Measurements from ENCODE around the gene PTGES3L.

Gene PTGES3L

GRCh38 chr17:43025290-43025657, 45.4 kb upstream of the PTGES3L start:
- peak; percentile 34 for DNase-seq (ENCODE audit: low spot score)
- in situ Hi-C loops (cut with MboI; ENCODE audit: low sequenced_read_pairs, unreplicated experiment): loop anchor here (25.0 kb wide), 1 partner anchor 287 kb away; no protein-coding TSS in a partner anchor
- TF ChIP-seq, protein P1, sequence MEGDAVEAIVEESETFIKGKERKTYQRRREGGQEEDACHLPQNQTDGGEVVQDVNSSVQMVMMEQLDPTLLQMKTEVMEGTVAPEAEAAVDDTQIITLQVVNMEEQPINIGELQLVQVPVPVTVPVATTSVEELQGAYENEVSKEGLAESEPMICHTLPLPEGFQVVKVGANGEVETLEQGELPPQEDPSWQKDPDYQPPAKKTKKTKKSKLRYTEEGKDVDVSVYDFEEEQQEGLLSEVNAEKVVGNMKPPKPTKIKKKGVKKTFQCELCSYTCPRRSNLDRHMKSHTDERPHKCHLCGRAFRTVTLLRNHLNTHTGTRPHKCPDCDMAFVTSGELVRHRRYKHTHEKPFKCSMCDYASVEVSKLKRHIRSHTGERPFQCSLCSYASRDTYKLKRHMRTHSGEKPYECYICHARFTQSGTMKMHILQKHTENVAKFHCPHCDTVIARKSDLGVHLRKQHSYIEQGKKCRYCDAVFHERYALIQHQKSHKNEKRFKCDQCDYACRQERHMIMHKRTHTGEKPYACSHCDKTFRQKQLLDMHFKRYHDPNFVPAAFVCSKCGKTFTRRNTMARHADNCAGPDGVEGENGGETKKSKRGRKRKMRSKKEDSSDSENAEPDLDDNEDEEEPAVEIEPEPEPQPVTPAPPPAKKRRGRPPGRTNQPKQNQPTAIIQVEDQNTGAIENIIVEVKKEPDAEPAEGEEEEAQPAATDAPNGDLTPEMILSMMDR (IDR thresholded peaks at IDR 0.05; ENCODE audit: borderline replicate concordance, control extremely low read depth, extremely low read depth, insufficient read depth, missing control alignments): no peak

DNA sequence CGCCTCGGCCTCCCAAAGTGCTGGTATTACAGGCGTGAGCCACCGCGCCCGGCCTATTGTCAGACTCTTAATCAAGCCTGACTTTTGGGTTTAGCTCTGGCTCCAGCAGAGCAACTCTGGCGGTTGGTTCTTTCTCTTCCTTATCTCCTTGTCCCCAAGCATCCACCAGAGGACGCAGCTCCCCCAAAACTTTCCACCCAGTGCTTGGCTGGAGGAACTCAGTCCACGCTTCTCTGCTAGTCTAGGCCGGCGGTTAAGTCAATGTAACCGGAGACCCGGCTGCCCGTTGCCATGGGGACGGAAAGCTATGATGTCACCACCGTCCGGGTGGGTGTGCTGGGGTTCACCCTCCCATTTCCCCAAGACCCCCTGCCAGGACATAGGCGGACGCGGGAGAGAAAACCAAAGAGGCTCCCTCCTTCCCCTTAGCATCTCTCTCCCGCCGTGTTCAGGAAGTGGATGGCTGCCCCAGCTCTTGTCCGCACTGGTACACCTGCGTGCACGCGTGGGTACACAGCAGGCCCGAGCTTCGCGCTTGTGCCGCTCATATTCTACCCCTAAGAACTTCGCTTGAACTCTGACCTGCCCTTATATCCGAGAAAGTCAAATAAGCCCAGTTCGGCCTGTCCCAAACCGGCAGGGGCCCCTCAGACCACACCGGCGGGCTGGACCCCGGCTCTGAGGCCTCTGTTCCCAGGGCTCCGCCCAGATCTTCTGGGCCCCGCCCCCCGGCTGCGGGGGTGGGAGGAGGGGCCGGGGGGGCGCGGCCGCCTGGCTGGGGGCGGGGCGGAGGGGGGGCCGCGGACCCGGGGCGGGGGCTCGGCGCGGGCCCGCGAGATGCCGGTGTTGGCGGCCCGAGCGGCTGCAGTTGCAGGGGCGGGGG, 44.8 kb upstream of the PTGES3L start, which contains the start of gene RND2:
Gene RND2, plus strand, starts transcription at position 825 of the 883 bp plus-strand sequence. CDS start 117 bp downstream, outside the sequence.
- DNase-seq (ENCODE audit: low spot score): peak; percentile 93
- TF ChIP-seq, protein P1 (IDR thresholded peaks at IDR 0.05; ENCODE audit: borderline replicate concordance, control extremely low read depth, extremely low read depth, insufficient read depth, missing control alignments): peak; percentile 64
- in situ Hi-C loops (cut with MboI; ENCODE audit: low sequenced_read_pairs, unreplicated experiment): loop anchor here (25.0 kb wide), 1 partner anchor 288 kb away; no protein-coding TSS in a partner anchor

- in situ Hi-C loops (cut with MboI; ENCODE audit: low sequenced_read_pairs, unreplicated experiment): no loop called here
- TF ChIP-seq, protein P1 (IDR thresholded peaks at IDR 0.05; ENCODE audit: borderline replicate concordance, control extremely low read depth, extremely low read depth, insufficient read depth, missing control alignments): no peak
- peak; percentile 86 for DNase-seq (ENCODE audit: low spot score)
Observed at GRCh38 chr17:43021741-43022512, 42.0 kb upstream of the PTGES3L start, which contains the start of gene VAT1. VAT1 (minus strand) TSS chr17:43022385; CDS start chr17:43022322, 63 bp downstream.

DNA sequence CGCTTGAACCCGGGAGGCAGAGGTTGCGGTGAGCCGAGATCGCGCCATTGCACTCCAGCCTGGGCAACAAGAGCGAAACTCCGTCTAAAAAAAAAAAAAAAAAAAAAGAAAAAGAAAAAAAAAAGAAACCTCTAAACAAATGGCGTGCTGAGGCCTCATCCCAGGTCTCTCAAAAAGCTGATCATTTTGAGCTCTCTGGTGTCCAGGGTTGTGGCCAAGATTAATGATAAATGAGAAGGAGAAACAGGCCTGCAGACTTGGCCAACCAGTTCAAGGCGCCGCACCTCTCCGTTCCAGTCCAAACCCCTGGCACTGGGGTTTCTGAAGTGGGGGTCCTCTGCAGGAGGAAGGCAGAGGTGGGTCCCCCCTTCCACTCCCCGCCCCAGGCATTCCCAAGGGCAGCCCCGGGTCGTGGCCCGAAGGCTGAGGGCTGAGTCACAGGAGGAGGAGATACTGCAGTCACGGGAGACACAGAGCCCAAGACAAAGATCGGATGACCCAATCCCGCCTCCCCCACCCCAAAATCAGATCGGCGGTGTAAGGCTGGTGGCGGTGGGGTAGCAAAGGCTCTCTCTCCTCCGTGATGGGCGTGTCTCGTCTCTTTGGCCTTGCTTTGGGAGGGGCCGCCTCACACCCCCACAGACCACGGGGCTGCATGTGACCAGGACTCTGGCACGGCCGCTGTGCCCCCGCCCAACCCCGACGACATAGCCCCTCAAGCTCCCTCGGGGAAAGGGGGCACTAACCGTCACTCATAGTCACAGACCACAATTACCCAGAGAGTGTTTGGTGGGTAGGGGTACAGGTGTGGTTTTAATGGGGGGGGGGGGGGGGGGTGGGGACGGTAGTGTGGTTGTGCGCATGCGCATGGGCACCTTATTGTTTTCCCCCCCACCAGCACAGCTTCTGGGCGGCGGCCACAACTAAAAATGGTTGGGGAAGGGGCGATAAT, 41.2 kb upstream of the PTGES3L start:
- peak; percentile 75 for DNase-seq (ENCODE audit: low spot score)
- TF ChIP-seq, protein P1 (IDR thresholded peaks at IDR 0.05; ENCODE audit: borderline replicate concordance, control extremely low read depth, extremely low read depth, insufficient read depth, missing control alignments): no peak
- in situ Hi-C loops (cut with MboI; ENCODE audit: low sequenced_read_pairs, unreplicated experiment): no loop called here

DNA sequence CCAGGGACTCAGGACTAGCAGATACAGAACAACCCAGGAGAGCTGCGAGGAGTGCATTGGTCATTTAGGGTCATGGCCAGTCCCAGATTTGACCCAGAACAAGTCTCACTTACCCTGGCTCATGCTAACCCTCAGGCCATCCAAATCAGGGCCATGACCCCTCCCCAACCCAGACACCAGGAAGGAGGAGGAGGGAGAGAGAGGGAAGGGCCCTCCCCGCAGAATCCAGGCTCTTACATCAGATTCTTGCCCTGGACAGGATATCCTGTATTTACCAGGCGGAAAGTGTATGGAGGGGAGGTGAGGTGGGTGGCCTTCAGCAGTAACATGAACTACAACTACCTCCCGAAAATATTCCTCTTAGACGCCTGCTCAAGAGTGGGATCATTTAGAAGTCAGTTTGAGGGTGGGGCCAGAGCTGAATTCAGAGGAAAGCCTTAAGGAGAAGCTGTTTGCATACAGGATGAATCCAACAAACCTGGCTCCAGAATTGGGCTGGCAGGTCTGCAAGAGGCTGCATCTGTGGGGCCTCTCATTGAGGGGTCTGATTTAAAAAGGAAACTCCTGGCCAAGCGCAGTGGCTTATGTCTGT, 40.2 kb upstream of the PTGES3L start:
- in situ Hi-C loops (cut with MboI; ENCODE audit: low sequenced_read_pairs, unreplicated experiment): no loop called here

More for the DNA sequence above, 40.2 kb upstream of the PTGES3L start:
- TF ChIP-seq, protein P1 (IDR thresholded peaks at IDR 0.05; ENCODE audit: borderline replicate concordance, control extremely low read depth, extremely low read depth, insufficient read depth, missing control alignments): no peak
- DNase-seq (ENCODE audit: low spot score): no peak
